ENCODE data around the gene RAD1.
"Not testable (repeated sequence)": the region's sequence is repeated elsewhere in the genome, so short reads cannot be mapped to it uniquely, and the experiment has no call there.

RAD1 gene

GRCh38 chr5:34915139-34915855 lies at the start of gene RAD1, which contains the start of gene BRIX1:
Gene RAD1, minus strand, starts transcription at chr5:34915504. Its CDS starts 612 bp downstream, at chr5:34914892.
Gene BRIX1, plus strand, starts transcription at chr5:34915711. Its CDS starts 28 bp downstream, at chr5:34915739.
- peak; percentile 99 for DNase-seq

GRCh38 chr5:34959323-34959722 lies 44.0 kb upstream of the RAD1 start:
- no peak for DNase-seq

GRCh38 chr5:34957857-34958690 lies 42.8 kb upstream of the RAD1 start:
- DNase-seq = peak; percentile 62

- DNase-seq = no peak
Measured at GRCh38 chr5:34957321-34957720, 42.0 kb upstream of the RAD1 start.

GRCh38 chr5:34944460-34945047 lies 29.2 kb upstream of the RAD1 start:
- no peak for DNase-seq

- DNase-seq = no peak
Measured at GRCh38 chr5:34944044-34944443, 28.7 kb upstream of the RAD1 start.

- no peak for DNase-seq
Measured at GRCh38 chr5:34941936-34942335, 26.6 kb upstream of the RAD1 start.

- no peak for DNase-seq
Measured at GRCh38 chr5:34932947-34933346, 17.6 kb upstream of the RAD1 start.

GRCh38 chr5:34930870-34931269 lies 15.6 kb upstream of the RAD1 start:
- no peak for DNase-seq

- DNase-seq = peak; percentile 49
Measured at GRCh38 chr5:34930462-34930844, 15.1 kb upstream of the RAD1 start.

- DNase-seq = peak; percentile 92
Measured at GRCh38 chr5:34929720-34930461, 14.6 kb upstream of the RAD1 start.

GRCh38 chr5:34929134-34929719 lies 13.9 kb upstream of the RAD1 start, which contains the start of gene DNAJC21:
Gene DNAJC21, plus strand, starts transcription at chr5:34929559. Its CDS starts 261 bp downstream, at chr5:34929820.
- DNase-seq = peak; percentile 99

GRCh38 chr5:34928267-34928666 lies 13.0 kb upstream of the RAD1 start:
- DNase-seq = no peak

- DNase-seq = peak; percentile 11
Measured at GRCh38 chr5:34927785-34928184, 12.5 kb upstream of the RAD1 start.

GRCh38 chr5:34926318-34926888 lies 11.1 kb upstream of the RAD1 start:
- DNase-seq = no peak

- peak; percentile 50 for DNase-seq
Measured at GRCh38 chr5:34924462-34924765, 9.1 kb upstream of the RAD1 start.

- peak; percentile 79 for DNase-seq
Measured at GRCh38 chr5:34923694-34924461, 8.6 kb upstream of the RAD1 start.

- DNase-seq = not testable (repeated sequence)
Measured at GRCh38 chr5:34923256-34923655, 8.0 kb upstream of the RAD1 start.

GRCh38 chr5:34919077-34919476 lies 3.8 kb upstream of the RAD1 start:
- DNase-seq = peak; percentile 7

GRCh38 chr5:34918025-34918424 lies 2.7 kb upstream of the RAD1 start:
- DNase-seq = peak; percentile 89

- DNase-seq = peak; percentile 25
Measured at GRCh38 chr5:34916518-34916917, 1.2 kb upstream of the RAD1 start.

GRCh38 chr5:34915856-34916192 lies 520 bp upstream of the RAD1 start:
- DNase-seq = peak; percentile 60
